Mesendoderm (in vitro differentiated cells): ENCODE measurements around the gene VPS50.

Experiments used
- DNase-seq: peaks from one replicate; pipeline ENCODE4 v3.0.0; 2013
- H2AK5ac ChIP-seq: 2 replicates; pipeline ENCODE4 v1.6.1; 2013; ENCODE audit warnings: low read length, inconsistent platforms
- H2BK120ac ChIP-seq: 2 replicates; pipeline ENCODE4 v1.6.1; 2013; ENCODE audit warnings: low read depth, mild to moderate bottlenecking, low read length, moderate library complexity, mixed read lengths
- H2BK15ac ChIP-seq: replicated peaks from 2 replicates; pipeline ENCODE4 v1.6.1; 2013; ENCODE audit warnings: low read depth, mild to moderate bottlenecking, moderate library complexity
- H2BK5ac ChIP-seq: 2 replicates; pipeline ENCODE4 v1.6.1; 2013; ENCODE audit warnings: low read length, inconsistent platforms
- H3K18ac ChIP-seq: 2 replicates; pipeline ENCODE4 v1.6.1; 2013; ENCODE audit warnings: mild to moderate bottlenecking, low read length, mixed read lengths
- H3K23ac ChIP-seq: one replicate; pipeline ENCODE4 v1.6.1; 2013; ENCODE audit warnings: low read length
- H3K27ac ChIP-seq: 2 replicates; pipeline ENCODE4 v1.5.1; 2013; ENCODE audit warnings: low read depth, mild to moderate bottlenecking, inconsistent platforms, low read length, moderate library complexity
- H3K27me3 ChIP-seq: 2 replicates; pipeline ENCODE4 v1.6.1; 2013; ENCODE audit warnings: low read length, control low read depth, mild to moderate bottlenecking, inconsistent platforms; ENCODE audit not compliant: insufficient read depth, poor library complexity
- H3K36me3 ChIP-seq: 2 replicates; pipeline ENCODE4 v1.6.1; 2013; ENCODE audit warnings: low read length, inconsistent platforms; ENCODE audit not compliant: control insufficient read depth, insufficient read depth
- H3K4ac ChIP-seq: one replicate; pipeline ENCODE4 v1.6.1; 2013; ENCODE audit warnings: low read depth, mild to moderate bottlenecking, low read length, moderate library complexity
- H3K4me1 ChIP-seq: 2 replicates; pipeline ENCODE4 v1.6.1; 2013; ENCODE audit warnings: low read depth, low read length, inconsistent platforms; ENCODE audit not compliant: control insufficient read depth
- H3K4me2 ChIP-seq: 2 replicates; pipeline ENCODE4 v1.6.1; 2013; ENCODE audit warnings: low read length
- H3K4me3 ChIP-seq: 2 replicates; pipeline ENCODE4 v1.5.1; 2013; ENCODE audit warnings: mild to moderate bottlenecking, low read length
- H3K56ac ChIP-seq: one replicate; pipeline ENCODE4 v1.6.1; 2013; ENCODE audit warnings: low read length
- H3K79me1 ChIP-seq: 2 replicates; pipeline ENCODE4 v1.6.1; 2013; ENCODE audit warnings: low read length, inconsistent platforms
- H3K79me2 ChIP-seq: 2 replicates; pipeline ENCODE4 v1.6.1; 2013; ENCODE audit warnings: mild to moderate bottlenecking, low read length; ENCODE audit not compliant: control insufficient read depth, insufficient read depth
- H3K9ac ChIP-seq: 2 replicates; pipeline ENCODE4 v1.6.1; 2013; ENCODE audit warnings: low read length, inconsistent platforms
- H4K5ac ChIP-seq: one replicate; pipeline ENCODE4 v1.6.1; 2013; ENCODE audit warnings: low read length
- H4K8ac ChIP-seq: one replicate; pipeline ENCODE4 v1.6.1; 2013; ENCODE audit warnings: low read depth, mild to moderate bottlenecking, control low read depth, low read length, moderate library complexity
- WGBS: extraction: QIAGEN DNeasy Blood & Tissue Kit; methylation state at CpG from one replicate; pipeline ENCODE4 v1.1.7; 2013; ENCODE audit warnings: low lambda C conversion rate, missing lambda C conversion rate; ENCODE audit not compliant: insufficient coverage; ENCODE audit errors: extremely low coverage; 5-methylcytosine and 5-hydroxymethylcytosine counted together

Gene VPS50

GRCh38 chr7:93293229-93293628 lies 61.1 kb downstream of the VPS50 start:
- H3K36me3 ChIP-seq, result no peaks in the 10 kb centered on the region
- no peak overlapping the region for H2BK15ac ChIP-seq
- no peak overlapping the region for H4K8ac ChIP-seq
- DNase-seq, result no peak
- H3K79me2 ChIP-seq, result no peaks in the 10 kb centered on the region
- H2BK120ac ChIP-seq, result no peak overlapping the region
- H3K9ac ChIP-seq, result no peak overlapping the region
- no peaks in the 10 kb centered on the region for H3K79me1 ChIP-seq
- H2AK5ac ChIP-seq, result no peak overlapping the region
- no peak overlapping the region for H3K4me3 ChIP-seq
- H3K27me3 ChIP-seq, result no peaks in the 10 kb centered on the region
- WGBS, result no CpG with 5 or more reads among the region's 2 CpGs
- no peak overlapping the region for H4K5ac ChIP-seq
- H3K18ac ChIP-seq, result no peak overlapping the region
- H2BK5ac ChIP-seq, result no peak overlapping the region
- H3K4me1 ChIP-seq, result no peaks in the 10 kb centered on the region
- no peak overlapping the region for H3K27ac ChIP-seq
- no peak overlapping the region for H3K23ac ChIP-seq
- H3K56ac ChIP-seq, result no peak overlapping the region
- H3K4me2 ChIP-seq, result no peak overlapping the region
- no peak overlapping the region for H3K4ac ChIP-seq

GRCh38 chr7:93298206-93298605 lies 66.0 kb downstream of the VPS50 start:
- Histone ChIP-seq H3K9ac (no peak overlapping the region), H2AK5ac (no peak overlapping the region), H3K79me2 (no peaks in the 10 kb centered on the region), H3K23ac (no peak overlapping the region), H3K4me2 (no peak overlapping the region), H3K18ac (no peak overlapping the region), H3K4me1 (no peaks in the 10 kb centered on the region), H3K4ac (no peak overlapping the region), H4K5ac (no peak overlapping the region), H3K79me1 (no peaks in the 10 kb centered on the region), H3K4me3 (no peak overlapping the region), H3K27me3 (no peaks in the 10 kb centered on the region), H2BK120ac (no peak overlapping the region), H4K8ac (no peak overlapping the region), H3K27ac (no peak overlapping the region), H3K56ac (no peak overlapping the region), H3K36me3 (no peaks in the 10 kb centered on the region), H2BK15ac (no peak overlapping the region), H2BK5ac (no peak overlapping the region)
- WGBS, result no CpG with 5 or more reads among the region's 1 CpG
- no peak for DNase-seq

GRCh38 chr7:93298671-93299070 lies 66.5 kb downstream of the VPS50 start:
- H3K36me3 ChIP-seq, result no peaks in the 10 kb centered on the region
- DNase-seq, result no peak
- H3K56ac ChIP-seq, result no peak overlapping the region
- no peak overlapping the region for H2BK120ac ChIP-seq
- no peak overlapping the region for H2BK5ac ChIP-seq
- H3K79me2 ChIP-seq, result no peaks in the 10 kb centered on the region
- no peak overlapping the region for H3K9ac ChIP-seq
- no peak overlapping the region for H3K4ac ChIP-seq
- H3K79me1 ChIP-seq, result no peaks in the 10 kb centered on the region
- H3K18ac ChIP-seq, result no peak overlapping the region
- no peak overlapping the region for H2BK15ac ChIP-seq
- H4K8ac ChIP-seq, result no peak overlapping the region
- H3K4me2 ChIP-seq, result no peak overlapping the region
- H4K5ac ChIP-seq, result no peak overlapping the region
- no peaks in the 10 kb centered on the region for H3K27me3 ChIP-seq
- no peak overlapping the region for H3K27ac ChIP-seq
- no peak overlapping the region for H2AK5ac ChIP-seq
- WGBS, result no CpG with 5 or more reads among the region's 2 CpGs
- no peak overlapping the region for H3K4me3 ChIP-seq
- H3K4me1 ChIP-seq, result no peaks in the 10 kb centered on the region
- H3K23ac ChIP-seq, result no peak overlapping the region

- Histone ChIP-seq H3K56ac (no peak overlapping the region), H3K27ac (no peak overlapping the region), H3K36me3 (no peaks in the 10 kb centered on the region), H2BK15ac (no peak overlapping the region), H3K9ac (no peak overlapping the region), H3K18ac (no peak overlapping the region), H2BK120ac (no peak overlapping the region), H3K27me3 (no peaks in the 10 kb centered on the region), H3K4me1 (no peaks in the 10 kb centered on the region), H4K5ac (no peak overlapping the region), H3K79me1 (no peaks in the 10 kb centered on the region), H3K79me2 (no peaks in the 10 kb centered on the region), H4K8ac (no peak overlapping the region), H3K4me2 (no peak overlapping the region), H2BK5ac (no peak overlapping the region), H3K4ac (no peak overlapping the region), H3K4me3 (no peak overlapping the region), H3K23ac (no peak overlapping the region), H2AK5ac (no peak overlapping the region)
- no CpG with 5 or more reads among the region's 2 CpGs for WGBS
- DNase-seq, result no peak
Measured at GRCh38 chr7:93301736-93302135, 69.6 kb downstream of the VPS50 start.

- WGBS, result no CpG with 5 or more reads among the region's 5 CpGs
- no peak overlapping the region for H3K23ac ChIP-seq
- no peak overlapping the region for H3K18ac ChIP-seq
- H2BK120ac ChIP-seq, result no peak overlapping the region
- no peak overlapping the region for H2BK15ac ChIP-seq
- no peak overlapping the region for H3K56ac ChIP-seq
- H4K8ac ChIP-seq, result no peak overlapping the region
- no peaks in the 10 kb centered on the region for H3K79me1 ChIP-seq
- H3K27ac ChIP-seq, result no peak overlapping the region
- H2AK5ac ChIP-seq, result no peak overlapping the region
- no peaks in the 10 kb centered on the region for H3K79me2 ChIP-seq
- H3K4me1 ChIP-seq, result no peaks in the 10 kb centered on the region
- H2BK5ac ChIP-seq, result no peak overlapping the region
- H3K4me3 ChIP-seq, result no peak overlapping the region
- no peak overlapping the region for H3K9ac ChIP-seq
- H4K5ac ChIP-seq, result no peak overlapping the region
- no peak for DNase-seq
- H3K36me3 ChIP-seq, result no peaks in the 10 kb centered on the region
- no peak overlapping the region for H3K4ac ChIP-seq
- no peaks in the 10 kb centered on the region for H3K27me3 ChIP-seq
- no peak overlapping the region for H3K4me2 ChIP-seq
Measured at GRCh38 chr7:93307131-93307660, 75.0 kb downstream of the VPS50 start.

- H3K27ac ChIP-seq, result no peak overlapping the region
- no peaks in the 10 kb centered on the region for H3K4me1 ChIP-seq
- DNase-seq, result no peak
- no peak overlapping the region for H2AK5ac ChIP-seq
- WGBS, result no CpG with 5 or more reads among the region's 1 CpG
- H3K79me2 ChIP-seq, result no peaks in the 10 kb centered on the region
- H4K8ac ChIP-seq, result no peak overlapping the region
- no peak overlapping the region for H3K4ac ChIP-seq
- no peak overlapping the region for H4K5ac ChIP-seq
- no peak overlapping the region for H3K9ac ChIP-seq
- H3K36me3 ChIP-seq, result no peaks in the 10 kb centered on the region
- no peak overlapping the region for H2BK15ac ChIP-seq
- no peak overlapping the region for H2BK120ac ChIP-seq
- H3K4me2 ChIP-seq, result no peak overlapping the region
- H3K4me3 ChIP-seq, result no peak overlapping the region
- no peak overlapping the region for H3K18ac ChIP-seq
- H2BK5ac ChIP-seq, result no peak overlapping the region
- H3K27me3 ChIP-seq, result no peaks in the 10 kb centered on the region
- no peak overlapping the region for H3K23ac ChIP-seq
- H3K56ac ChIP-seq, result no peak overlapping the region
- no peaks in the 10 kb centered on the region for H3K79me1 ChIP-seq
Measured at GRCh38 chr7:93307943-93308342, 75.8 kb downstream of the VPS50 start.
